HepG2 (cell line): ENCODE measurements around the gene PPP1R18. TPM values are rescaled to one million over a fixed set of nuclear protein-coding genes. Genes with fewer than 3 reads are reported as not detected.

Experiments used
- E2F1 ChIP-seq: sonication (generic); formaldehyde crosslinking; IDR thresholded peaks from 2 replicates; pipeline ENCODE4 v1.5.0; 2020; ENCODE audit warnings: missing genetic modification reagents
- ERF ChIP-seq: IDR thresholded peaks from 2 replicates; pipeline ENCODE4 v1.6.1; 2018; ENCODE audit warnings: missing biosample characterization, missing genetic modification reagents
- ESRRA ChIP-seq: sonication (generic); formaldehyde crosslinking; IDR thresholded peaks from 2 replicates; pipeline ENCODE4 v1.5.1; 2020; ENCODE audit warnings: mild to moderate bottlenecking, low read depth, missing genetic modification reagents
- JUNB ChIP-seq: sonication (generic); formaldehyde crosslinking; IDR thresholded peaks from 2 replicates; pipeline ENCODE4 v1.8.0; 2022; ENCODE audit warnings: missing genetic modification reagents, mild to moderate bottlenecking, borderline replicate concordance
- MED13 ChIP-seq: sonication (generic); formaldehyde crosslinking; IDR thresholded peaks from 2 replicates; pipeline ENCODE4 v1.5.0; 2020; ENCODE audit warnings: missing genetic modification reagents
- MZF1 ChIP-seq: sonication (generic); formaldehyde crosslinking; IDR thresholded peaks from 2 replicates; pipeline ENCODE4 v1.8.1; 2023; ENCODE audit warnings: mild to moderate bottlenecking, missing genetic modification reagents, borderline replicate concordance
- NCOA5 ChIP-seq: sonication (generic); formaldehyde crosslinking; IDR thresholded peaks from 2 replicates; pipeline ENCODE4 v1.4.0; 2020; ENCODE audit warnings: missing genetic modification reagents
- PTBP1 ChIP-seq: fragments of 200-400 bp; formaldehyde crosslinking; IDR thresholded peaks from 2 replicates; pipeline ENCODE4 v1.6.1; 2018; ENCODE audit warnings: low read length, low read depth; ENCODE audit not compliant: poor library complexity, severe bottlenecking
- REXO4 ChIP-seq: sonication (generic); formaldehyde crosslinking; IDR thresholded peaks from 2 replicates; pipeline ENCODE4 v1.8.0; 2022; ENCODE audit warnings: missing genetic modification reagents, mild to moderate bottlenecking, borderline replicate concordance
- RFX5 ChIP-seq: IDR thresholded peaks from 2 replicates; pipeline ENCODE4 v1.6.1; 2011; ENCODE audit warnings: low read depth, low read length, improper control_type of control experiment
- TBX3 ChIP-seq: fragments of 450-650 bp; IDR thresholded peaks from 2 replicates; pipeline ENCODE4 v1.6.1; 2017; ENCODE audit warnings: antibody characterized with exemption, mild to moderate bottlenecking, inconsistent platforms, borderline replicate concordance
- ZSCAN25 ChIP-seq: sonication (generic); formaldehyde crosslinking; IDR thresholded peaks from 2 replicates; pipeline ENCODE4 v1.8.0; 2022; ENCODE audit warnings: mild to moderate bottlenecking, missing genetic modification reagents
- ZSCAN9 ChIP-seq: IDR thresholded peaks from 2 replicates; pipeline ENCODE4 v1.6.1; 2016; ENCODE audit warnings: borderline replicate concordance
- polyA plus RNA-seq, 8 experiments: library from polyadenylated mRNA; depleted of rRNA in 3 of 8; stranded (reverse) in 7 of 8; unstranded in 1 of 8; fragments of >200 nt; fragmentation: Illumina TruSeq in 4 of 8; extraction: Trizol in 4 of 8; gene quantifications; 2 replicates each; pipeline versions ENCODE4 v1.2.1 to v1.2.3, GENCODE V29; 2011 to 2016; ENCODE audit warnings: low read depth in 4 of 8, missing spikeins in 1 of 8, mixed read lengths in 1 of 8; ENCODE audit not compliant: insufficient read depth in 1 of 8
- total RNA-seq, 5 experiments: library from RNA; depleted of rRNA; stranded (reverse); fragments of >200 nt; fragmentation: Illumina TruSeq; extraction: Trizol; gene quantifications; 2 replicates each; pipeline ENCODE4 v1.2.3, GENCODE V29; 2016; ENCODE audit warnings: low read depth in 1 of 5
- TF ChIP-seq, protein P1 (sequence below): IDR thresholded peaks from 2 replicates; pipeline ENCODE4 v1.6.1; 2016; ENCODE audit warnings: missing compliant biosample characterization, missing genetic modification reagents, borderline replicate concordance
- TF ChIP-seq, protein P2 (sequence below): IDR thresholded peaks from 2 replicates; pipeline ENCODE4 v1.6.1; 2012; ENCODE audit warnings: low read depth, low read length, improper control_type of control experiment
- TF ChIP-seq, protein P3 (sequence below): sonication (generic); formaldehyde crosslinking; IDR thresholded peaks from 2 replicates; pipeline ENCODE4 v1.8.1; 2023; ENCODE audit warnings: mild to moderate bottlenecking, missing genetic modification reagents
- TF ChIP-seq, protein P4 (sequence below): sonication (generic); formaldehyde crosslinking; IDR thresholded peaks from 2 replicates; pipeline ENCODE4 v1.9.0; 2021; ENCODE audit warnings: mild to moderate bottlenecking, missing genetic modification reagents

The PPP1R18 gene
- total and polyA plus RNA-seq, 2 of the 13 experiments (the other 11 are each of a cell fraction or from before 2014, with no cell fraction given), result 4.9 to 9.2 TPM

DNA sequence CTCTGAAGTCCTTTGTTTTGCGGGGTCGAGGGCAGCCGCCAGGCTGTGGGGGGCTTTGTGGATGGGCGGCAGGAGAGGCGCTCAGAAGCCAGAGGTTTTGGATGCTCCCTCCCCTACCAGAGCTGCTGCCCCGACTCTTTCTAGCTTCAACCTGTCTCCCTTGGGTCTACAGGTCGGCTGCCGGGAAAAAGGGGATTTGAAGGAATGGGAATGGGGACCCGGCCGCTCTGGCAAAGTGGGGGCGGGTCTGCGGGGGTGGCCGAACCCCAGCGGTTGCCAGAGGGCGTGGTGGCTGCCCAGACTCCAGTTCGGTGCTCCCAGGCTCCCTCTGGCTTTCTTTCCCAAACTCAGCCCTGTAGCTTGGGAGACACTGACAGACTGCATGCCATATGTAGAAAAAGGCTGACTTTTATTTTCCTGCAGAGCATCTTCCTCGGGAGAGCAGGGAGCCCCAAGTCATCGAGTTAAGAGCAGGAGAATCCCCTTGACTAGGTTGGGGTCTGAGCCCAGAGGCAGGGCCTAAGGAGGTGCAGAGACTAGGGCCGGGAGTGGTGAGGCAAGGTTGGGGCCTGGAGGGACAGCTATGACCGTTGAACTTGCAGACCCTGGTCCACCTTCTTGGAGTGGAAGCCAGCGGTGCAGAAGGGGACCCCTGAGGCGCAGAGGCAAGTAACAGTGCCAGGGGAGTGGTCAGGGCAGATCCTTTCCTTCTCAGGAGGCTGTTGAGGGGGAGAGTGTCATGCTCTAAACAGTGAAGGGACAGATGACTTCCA lies 1.4 kb upstream of the PPP1R18 start (continued):
- TF ChIP-seq, protein P1, sequence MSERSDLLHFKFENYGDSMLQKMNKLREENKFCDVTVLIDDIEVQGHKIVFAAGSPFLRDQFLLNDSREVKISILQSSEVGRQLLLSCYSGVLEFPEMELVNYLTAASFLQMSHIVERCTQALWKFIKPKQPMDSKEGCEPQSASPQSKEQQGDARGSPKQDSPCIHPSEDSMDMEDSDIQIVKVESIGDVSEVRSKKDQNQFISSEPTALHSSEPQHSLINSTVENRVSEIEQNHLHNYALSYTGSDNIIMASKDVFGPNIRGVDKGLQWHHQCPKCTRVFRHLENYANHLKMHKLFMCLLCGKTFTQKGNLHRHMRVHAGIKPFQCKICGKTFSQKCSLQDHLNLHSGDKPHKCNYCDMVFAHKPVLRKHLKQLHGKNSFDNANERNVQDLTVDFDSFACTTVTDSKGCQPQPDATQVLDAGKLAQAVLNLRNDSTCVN, result no peak
- TF ChIP-seq RFX5 (no peak), TBX3 (no peak), PTBP1 (peak; percentile 59), ZSCAN9 (CRISPR knock-in tag) (no peak), ESRRA (no peak), MZF1 (CRISPR knock-in tag) (no peak), ZSCAN25 (CRISPR knock-in tag) (no peak), REXO4 (CRISPR knock-in tag) (no peak), E2F1 (CRISPR knock-in tag) (no peak), MED13 (CRISPR knock-in tag) (peak; percentile 10; the same call in 1 of the 2 replicates), JUNB (CRISPR knock-in tag) (no peak), NCOA5 (CRISPR knock-in tag) (no peak), ERF (CRISPR knock-in tag) (no peak)
- TF ChIP-seq, protein P2, sequence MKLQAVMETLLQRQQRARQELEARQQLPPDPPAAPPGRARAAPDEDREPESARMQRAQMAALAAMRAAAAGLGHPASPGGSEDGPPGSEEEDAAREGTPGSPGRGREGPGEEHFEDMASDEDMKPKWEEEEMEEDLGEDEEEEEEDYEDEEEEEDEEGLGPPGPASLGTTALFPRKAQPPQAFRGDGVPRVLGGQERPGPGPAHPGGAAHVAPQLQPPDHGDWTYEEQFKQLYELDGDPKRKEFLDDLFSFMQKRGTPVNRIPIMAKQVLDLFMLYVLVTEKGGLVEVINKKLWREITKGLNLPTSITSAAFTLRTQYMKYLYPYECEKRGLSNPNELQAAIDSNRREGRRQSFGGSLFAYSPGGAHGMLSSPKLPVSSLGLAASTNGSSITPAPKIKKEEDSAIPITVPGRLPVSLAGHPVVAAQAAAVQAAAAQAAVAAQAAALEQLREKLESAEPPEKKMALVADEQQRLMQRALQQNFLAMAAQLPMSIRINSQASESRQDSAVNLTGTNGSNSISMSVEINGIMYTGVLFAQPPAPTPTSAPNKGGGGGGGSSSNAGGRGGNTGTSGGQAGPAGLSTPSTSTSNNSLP, result no peak
- TF ChIP-seq, protein P3, sequence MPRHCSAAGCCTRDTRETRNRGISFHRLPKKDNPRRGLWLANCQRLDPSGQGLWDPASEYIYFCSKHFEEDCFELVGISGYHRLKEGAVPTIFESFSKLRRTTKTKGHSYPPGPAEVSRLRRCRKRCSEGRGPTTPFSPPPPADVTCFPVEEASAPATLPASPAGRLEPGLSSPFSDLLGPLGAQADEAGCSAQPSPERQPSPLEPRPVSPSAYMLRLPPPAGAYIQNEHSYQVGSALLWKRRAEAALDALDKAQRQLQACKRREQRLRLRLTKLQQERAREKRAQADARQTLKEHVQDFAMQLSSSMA, result no peak
- TF ChIP-seq, protein P4, sequence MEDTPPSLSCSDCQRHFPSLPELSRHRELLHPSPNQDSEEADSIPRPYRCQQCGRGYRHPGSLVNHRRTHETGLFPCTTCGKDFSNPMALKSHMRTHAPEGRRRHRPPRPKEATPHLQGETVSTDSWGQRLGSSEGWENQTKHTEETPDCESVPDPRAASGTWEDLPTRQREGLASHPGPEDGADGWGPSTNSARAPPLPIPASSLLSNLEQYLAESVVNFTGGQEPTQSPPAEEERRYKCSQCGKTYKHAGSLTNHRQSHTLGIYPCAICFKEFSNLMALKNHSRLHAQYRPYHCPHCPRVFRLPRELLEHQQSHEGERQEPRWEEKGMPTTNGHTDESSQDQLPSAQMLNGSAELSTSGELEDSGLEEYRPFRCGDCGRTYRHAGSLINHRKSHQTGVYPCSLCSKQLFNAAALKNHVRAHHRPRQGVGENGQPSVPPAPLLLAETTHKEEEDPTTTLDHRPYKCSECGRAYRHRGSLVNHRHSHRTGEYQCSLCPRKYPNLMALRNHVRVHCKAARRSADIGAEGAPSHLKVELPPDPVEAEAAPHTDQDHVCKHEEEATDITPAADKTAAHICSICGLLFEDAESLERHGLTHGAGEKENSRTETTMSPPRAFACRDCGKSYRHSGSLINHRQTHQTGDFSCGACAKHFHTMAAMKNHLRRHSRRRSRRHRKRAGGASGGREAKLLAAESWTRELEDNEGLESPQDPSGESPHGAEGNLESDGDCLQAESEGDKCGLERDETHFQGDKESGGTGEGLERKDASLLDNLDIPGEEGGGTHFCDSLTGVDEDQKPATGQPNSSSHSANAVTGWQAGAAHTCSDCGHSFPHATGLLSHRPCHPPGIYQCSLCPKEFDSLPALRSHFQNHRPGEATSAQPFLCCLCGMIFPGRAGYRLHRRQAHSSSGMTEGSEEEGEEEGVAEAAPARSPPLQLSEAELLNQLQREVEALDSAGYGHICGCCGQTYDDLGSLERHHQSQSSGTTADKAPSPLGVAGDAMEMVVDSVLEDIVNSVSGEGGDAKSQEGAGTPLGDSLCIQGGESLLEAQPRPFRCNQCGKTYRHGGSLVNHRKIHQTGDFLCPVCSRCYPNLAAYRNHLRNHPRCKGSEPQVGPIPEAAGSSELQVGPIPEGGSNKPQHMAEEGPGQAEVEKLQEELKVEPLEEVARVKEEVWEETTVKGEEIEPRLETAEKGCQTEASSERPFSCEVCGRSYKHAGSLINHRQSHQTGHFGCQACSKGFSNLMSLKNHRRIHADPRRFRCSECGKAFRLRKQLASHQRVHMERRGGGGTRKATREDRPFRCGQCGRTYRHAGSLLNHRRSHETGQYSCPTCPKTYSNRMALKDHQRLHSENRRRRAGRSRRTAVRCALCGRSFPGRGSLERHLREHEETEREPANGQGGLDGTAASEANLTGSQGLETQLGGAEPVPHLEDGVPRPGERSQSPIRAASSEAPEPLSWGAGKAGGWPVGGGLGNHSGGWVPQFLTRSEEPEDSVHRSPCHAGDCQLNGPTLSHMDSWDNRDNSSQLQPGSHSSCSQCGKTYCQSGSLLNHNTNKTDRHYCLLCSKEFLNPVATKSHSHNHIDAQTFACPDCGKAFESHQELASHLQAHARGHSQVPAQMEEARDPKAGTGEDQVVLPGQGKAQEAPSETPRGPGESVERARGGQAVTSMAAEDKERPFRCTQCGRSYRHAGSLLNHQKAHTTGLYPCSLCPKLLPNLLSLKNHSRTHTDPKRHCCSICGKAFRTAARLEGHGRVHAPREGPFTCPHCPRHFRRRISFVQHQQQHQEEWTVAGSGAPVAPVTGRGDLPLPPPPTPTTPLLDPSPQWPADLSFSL (CRISPR knock-in tag), result no peak
